Activated effector memory CD4-positive, alpha-beta T cell treated with anti-CD3 and anti-CD28 coated beads, Interleukin-2, amount 50 U/mL, for 16 hours (primary cell): Measurements from ENCODE around the gene UBASH3A.

Experiments
- DNase-seq: peaks from one replicate; pipeline ENCODE4 v3.0.0-alpha.2; 2020

Gene UBASH3A

GRCh38 chr21:42471716-42472330, 68.1 kb downstream of the UBASH3A start:
- peak; percentile 43 for DNase-seq

GRCh38 chr21:42472521-42472920, 68.8 kb downstream of the UBASH3A start:
- DNase-seq: peak; percentile 22

- peak; percentile 46 for DNase-seq
Observed at GRCh38 chr21:42473498-42474042, 69.9 kb downstream of the UBASH3A start.

- no peak for DNase-seq
Observed at GRCh38 chr21:42474043-42474831, 70.5 kb downstream of the UBASH3A start.

GRCh38 chr21:42475036-42475435, 71.3 kb downstream of the UBASH3A start:
- no peak for DNase-seq

- DNase-seq: no peak
Observed at GRCh38 chr21:42475526-42476387, 72.1 kb downstream of the UBASH3A start.

GRCh38 chr21:42476388-42477331, 73.0 kb downstream of the UBASH3A start:
- no peak for DNase-seq

GRCh38 chr21:42478504-42478903, 74.8 kb downstream of the UBASH3A start:
- no peak for DNase-seq

GRCh38 chr21:42479582-42479981, 75.9 kb downstream of the UBASH3A start:
- DNase-seq: no peak

GRCh38 chr21:42480736-42481135, 77.0 kb downstream of the UBASH3A start:
- no peak for DNase-seq

- no peak for DNase-seq
Observed at GRCh38 chr21:42481169-42481568, 77.5 kb downstream of the UBASH3A start.

- no peak for DNase-seq
Observed at GRCh38 chr21:42484966-42485365, 81.3 kb downstream of the UBASH3A start.

- no peak for DNase-seq
Observed at GRCh38 chr21:42486072-42486471, 82.4 kb downstream of the UBASH3A start.

- no peak for DNase-seq
Observed at GRCh38 chr21:42486531-42486930, 82.8 kb downstream of the UBASH3A start.

- no peak for DNase-seq
Observed at GRCh38 chr21:42489006-42489563, 85.4 kb downstream of the UBASH3A start.

GRCh38 chr21:42489991-42490390, 86.3 kb downstream of the UBASH3A start:
- DNase-seq: no peak

GRCh38 chr21:42490720-42491119, 87.0 kb downstream of the UBASH3A start:
- no peak for DNase-seq

- DNase-seq: no peak
Observed at GRCh38 chr21:42491328-42491727, 87.6 kb downstream of the UBASH3A start.

GRCh38 chr21:42492201-42492600, 88.5 kb downstream of the UBASH3A start:
- no peak for DNase-seq

GRCh38 chr21:42493109-42494060, 89.7 kb downstream of the UBASH3A start:
- no peak for DNase-seq

- no peak for DNase-seq
Observed at GRCh38 chr21:42495027-42495426, 91.3 kb downstream of the UBASH3A start.
